GM21515 (cell line): ENCODE results near the gene RSBN1.
"Not testable (repeated sequence)": the region's sequence is repeated elsewhere in the genome, so short reads cannot be mapped to it uniquely, and the experiment has no call there.

Source experiments
- ATAC-seq: cut with Tn5 transposase; IDR thresholded peaks from one replicate; pipeline ENCODE4 v1.9.1; 2021; ENCODE audit not compliant: unreplicated experiment

RSBN1 gene

DNA sequence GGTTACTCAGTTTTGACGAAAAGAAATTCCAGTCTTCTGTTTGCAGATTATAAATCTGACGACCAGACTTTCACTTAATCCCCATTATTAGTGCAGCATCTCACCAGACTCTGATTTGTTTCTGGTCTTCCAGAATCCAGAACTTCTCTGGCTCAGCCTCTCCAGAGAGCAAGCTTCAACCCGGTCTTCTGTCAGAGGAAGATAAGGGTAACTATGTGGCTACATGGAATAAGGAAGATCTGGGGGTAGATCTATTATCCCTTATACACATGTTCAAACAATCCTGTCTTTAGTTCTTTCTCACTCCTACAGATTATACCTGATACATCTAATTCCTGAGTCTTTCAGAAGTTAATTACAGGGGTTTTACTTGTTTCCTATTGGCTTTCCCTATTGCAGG, 62.9 kb downstream of the RSBN1 start:
- no peak for ATAC-seq

DNA sequence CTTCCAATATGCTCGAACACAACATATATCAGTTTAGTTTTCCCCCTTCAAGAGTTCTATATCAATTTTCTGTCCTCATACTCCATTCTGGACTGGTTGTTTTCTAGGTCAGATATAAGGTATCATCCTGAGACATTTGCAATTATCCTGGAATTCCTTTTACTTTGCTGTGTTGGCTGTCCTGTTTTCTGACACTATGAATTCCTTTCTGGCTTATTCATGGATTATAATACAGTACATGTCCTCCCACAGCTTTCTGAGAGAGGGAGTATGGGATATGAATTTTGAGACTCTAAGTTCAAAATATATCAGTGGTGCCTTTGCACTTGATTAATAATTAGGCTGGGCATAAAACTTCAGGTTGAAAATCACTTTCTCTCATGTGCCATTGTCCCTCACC, 64.9 kb downstream of the RSBN1 start:
- no peak for ATAC-seq

DNA sequence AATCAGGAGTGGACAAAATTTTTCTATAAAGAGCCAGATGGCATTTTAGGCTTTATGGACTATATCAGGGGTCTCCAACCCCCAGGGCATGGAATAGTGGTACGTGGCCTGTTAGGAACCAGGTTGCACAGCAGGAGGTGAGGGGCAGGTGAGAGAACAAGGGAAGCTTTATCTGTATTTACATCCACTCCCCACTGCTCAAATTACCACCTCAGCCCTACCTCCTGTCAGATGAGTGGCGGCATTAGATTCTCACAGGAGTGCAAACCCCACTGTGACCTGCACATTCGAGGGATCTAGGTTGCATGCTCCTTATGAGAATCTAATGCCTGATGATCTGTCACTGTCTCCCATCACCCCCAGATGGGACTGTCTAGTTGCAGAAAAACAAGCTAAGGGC, 66.9 kb downstream of the RSBN1 start:
- ATAC-seq = no peak

DNA sequence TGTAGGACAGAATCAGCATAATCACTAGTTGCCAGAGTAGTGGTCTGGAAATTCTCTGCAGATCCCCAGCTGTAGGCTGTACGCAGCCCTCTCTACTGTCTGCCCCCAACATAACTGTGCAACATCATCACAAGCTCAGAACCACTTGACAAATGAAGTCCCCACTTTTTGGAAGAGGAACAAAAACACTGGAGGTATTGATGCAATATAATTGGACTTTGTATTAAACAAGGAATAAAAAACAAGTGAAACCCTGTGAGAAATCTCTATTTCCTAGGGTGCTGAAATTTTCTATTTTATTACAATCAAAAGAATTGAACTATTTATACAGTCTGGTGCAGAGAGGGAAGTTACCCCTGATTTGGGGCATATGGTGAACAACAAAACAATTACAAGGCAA, 68.2 kb downstream of the RSBN1 start:
- no peak for ATAC-seq

DNA sequence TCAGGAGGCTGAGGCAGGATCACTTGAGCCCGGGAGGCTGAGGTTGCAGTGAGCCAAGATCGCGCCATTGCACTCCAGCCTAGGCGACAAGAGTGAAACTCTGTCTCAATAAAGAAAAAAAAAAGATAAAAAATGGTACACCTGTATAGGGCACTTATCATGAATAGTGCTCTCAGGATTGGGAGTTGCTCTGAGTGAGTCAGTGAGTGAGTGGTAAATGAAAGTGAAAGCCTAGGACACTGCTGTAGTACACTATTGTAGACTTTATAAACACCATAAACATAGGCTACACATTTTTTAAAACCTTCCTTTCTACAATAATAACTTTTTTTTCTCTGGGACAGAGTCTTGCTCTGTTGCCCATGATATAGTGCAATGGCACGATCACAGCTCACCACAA, 69.8 kb downstream of the RSBN1 start:
- no peak for ATAC-seq

DNA sequence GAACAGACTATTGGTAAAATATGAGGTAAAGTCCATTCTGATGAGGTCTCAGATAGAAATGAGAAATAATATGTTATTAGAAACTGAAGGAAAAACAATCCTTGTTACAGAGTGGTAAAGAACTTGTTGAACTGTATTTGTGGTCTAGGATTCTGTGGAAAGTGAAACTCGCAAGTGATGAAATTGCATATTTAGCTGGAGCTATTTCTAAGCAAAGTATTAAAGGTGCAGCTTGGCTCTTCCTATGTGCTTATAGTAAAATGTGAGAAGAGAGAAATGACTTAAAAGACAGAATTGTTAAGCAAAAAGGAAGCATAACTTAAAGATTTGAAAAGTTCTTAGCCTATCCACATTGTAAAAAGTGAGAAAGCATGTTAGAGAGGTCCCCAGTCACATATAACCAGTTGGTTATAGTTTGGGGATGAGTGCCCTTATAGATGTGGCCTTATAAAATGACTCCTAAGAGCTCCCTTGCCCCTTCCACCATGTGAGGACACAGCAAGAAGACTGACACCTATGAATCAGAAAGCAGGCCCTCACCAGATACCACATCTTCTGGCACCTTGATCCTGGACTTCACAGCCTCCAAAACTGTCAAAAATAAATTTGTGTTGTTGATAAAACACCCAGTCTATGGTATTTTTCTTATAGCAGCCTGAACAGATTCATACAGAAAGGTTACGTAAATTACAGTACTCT, 77.8 kb downstream of the RSBN1 start:
- ATAC-seq = no peak

DNA sequence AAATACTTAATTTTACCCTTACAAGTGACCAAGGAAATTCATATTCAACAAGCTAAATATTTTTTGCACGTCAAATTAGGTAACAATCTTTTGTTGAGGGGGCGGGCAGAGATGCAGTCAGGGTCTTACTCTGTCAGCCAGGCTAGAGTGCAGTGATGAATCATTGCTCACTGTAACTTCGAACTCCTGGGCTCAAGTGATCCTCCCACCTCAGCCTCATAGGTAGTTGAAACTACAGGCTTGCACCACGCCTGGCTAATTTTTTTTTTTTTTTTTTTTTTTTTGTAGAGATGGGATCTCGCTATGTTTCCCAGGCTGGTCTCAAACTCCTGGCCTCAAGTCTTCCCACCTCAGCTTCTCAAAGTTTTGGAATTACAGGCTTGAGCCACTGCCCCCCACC, 79.5 kb downstream of the RSBN1 start:
- no peak for ATAC-seq

DNA sequence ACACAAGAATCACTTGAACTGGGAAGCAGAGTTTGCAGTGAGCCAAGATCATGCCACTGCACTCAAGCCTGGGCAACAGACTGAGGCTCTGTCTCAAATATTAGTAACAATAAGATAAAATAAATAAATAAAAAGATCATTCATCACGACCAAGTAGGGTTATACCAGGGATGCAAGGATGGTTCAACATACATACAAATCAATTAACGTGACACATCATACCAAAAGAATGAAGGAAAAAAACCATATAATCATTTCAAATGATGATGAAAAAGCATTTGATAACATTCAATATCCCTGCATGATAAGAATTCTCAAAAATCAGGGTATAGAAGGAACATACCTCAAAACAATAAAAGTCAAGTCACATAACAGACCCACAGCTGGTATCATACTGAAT, 91.3 kb downstream of the RSBN1 start:
- ATAC-seq = no peak

DNA sequence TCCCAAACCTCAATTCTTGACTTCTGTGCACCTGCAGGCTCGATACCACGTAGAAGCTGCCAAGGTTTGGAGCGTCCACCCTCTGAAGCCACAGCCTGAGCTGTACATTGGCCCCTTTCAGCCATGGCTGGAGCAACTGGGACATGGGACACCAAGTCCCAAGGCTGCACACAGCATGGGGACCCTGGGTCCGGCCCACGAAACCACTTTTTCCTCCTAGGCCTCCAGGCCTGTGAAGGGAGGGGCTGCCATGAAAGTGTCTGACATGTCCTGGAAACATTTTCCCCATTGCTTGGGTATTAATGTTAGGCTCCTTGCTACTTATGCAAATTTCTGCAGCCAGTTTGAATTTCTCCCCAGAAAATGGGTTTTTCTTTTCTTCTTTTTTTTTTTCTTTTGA, 93.7 kb downstream of the RSBN1 start:
- not testable (repeated sequence) for ATAC-seq

DNA sequence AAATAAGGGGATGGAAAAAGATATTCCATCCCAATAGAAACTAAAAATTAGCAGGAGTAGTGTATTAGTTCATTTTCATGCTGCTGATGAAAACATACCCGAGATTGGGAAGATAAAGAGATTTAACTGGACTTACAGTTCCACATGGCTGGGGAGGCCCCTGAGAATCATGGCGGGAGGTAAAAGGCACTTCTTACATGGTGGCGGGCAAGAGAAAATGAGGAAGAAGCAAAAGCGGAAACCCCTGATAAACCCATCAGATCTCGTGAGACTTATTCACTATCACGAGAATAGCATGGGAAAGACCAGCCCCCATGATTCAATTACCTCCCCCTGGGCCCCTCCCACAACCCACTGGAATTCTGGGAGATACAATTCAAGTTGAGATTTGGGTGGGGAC, 94.8 kb downstream of the RSBN1 start:
- ATAC-seq = not testable (repeated sequence)

DNA sequence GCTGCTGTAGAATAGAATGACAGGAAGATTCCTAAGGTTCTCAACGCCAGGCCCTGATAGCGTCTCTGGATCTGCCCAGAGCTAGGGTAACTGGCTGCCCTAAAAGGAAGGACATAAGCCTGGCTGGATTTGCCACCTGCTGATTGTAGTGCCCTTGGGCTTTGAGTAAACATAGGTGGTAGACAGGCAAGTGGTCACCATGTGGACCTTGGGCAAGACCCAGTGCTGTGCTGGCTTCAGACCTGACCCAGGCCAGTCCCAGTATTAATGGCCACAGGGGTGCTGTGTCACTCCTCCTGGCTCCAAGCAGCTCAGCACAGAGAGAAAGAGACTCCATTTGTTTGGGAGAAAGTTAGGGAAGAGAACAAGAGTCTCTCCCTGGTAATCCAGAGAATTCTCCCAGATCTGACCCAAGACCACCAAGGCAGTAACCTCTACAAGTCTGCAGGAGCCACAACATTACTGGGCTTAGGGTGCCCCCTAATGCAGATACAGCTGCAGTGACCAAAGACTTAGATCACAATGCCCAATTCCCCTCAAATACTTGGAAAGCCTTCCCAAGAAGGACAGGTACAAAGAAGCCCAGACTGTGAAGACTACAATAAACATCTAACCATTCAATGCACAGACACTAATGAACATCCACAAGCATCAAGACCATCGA, 97.5 kb downstream of the RSBN1 start:
- no peak for ATAC-seq
